NB4 (cell line): Measurements from ENCODE around the gene ZC3H12A.

ENCODE experiments used
- DNase-seq: peaks from one replicate; pipeline ENCODE4 v3.0.0; 2010; ENCODE audit warnings: low read depth
- H3K4me3 ChIP-seq: one replicate; pipeline ENCODE4 v1.5.1; 2011; ENCODE audit warnings: mild to moderate bottlenecking, low read depth, low read length, moderate library complexity
- CTCF ChIP-seq: IDR thresholded peaks from one replicate; pipeline ENCODE4 v1.5.1; 2012; ENCODE audit warnings: low read depth, low read length
- MAX ChIP-seq: IDR thresholded peaks from 2 replicates; pipeline ENCODE4 v1.6.1; 2011; ENCODE audit warnings: low read depth, low read length
- MYC ChIP-seq: IDR thresholded peaks from 2 replicates; pipeline ENCODE4 v1.6.1; 2011; ENCODE audit warnings: low read depth, low read length
- POLR2A ChIP-seq: IDR thresholded peaks from 2 replicates; pipeline ENCODE4 v1.6.1; 2011; ENCODE audit warnings: mild to moderate bottlenecking; ENCODE audit not compliant: insufficient read length; ENCODE audit errors: extremely low read depth

Gene ZC3H12A

GRCh38 chr1:37474046-37474696 lies at the start of gene ZC3H12A:
Gene ZC3H12A (plus strand): TSS chr1:37474580. CDS start chr1:37475497, 917 bp downstream.
- DNase-seq, result peak; percentile 93
- H3K4me3 ChIP-seq, result peak within 1 kb of the TSS; percentile 90
- TF ChIP-seq CTCF, result no peak
- peak; percentile 92 for TF ChIP-seq POLR2A
- peak; percentile 75 for TF ChIP-seq MAX
- TF ChIP-seq MYC, result peak; percentile 69; the same call in 1 of the 2 replicates

GRCh38 chr1:37425221-37425620 lies 49.2 kb upstream of the ZC3H12A start:
- no peak for TF ChIP-seq MAX
- no peak for DNase-seq
- no peak overlapping the region for H3K4me3 ChIP-seq

- no peak overlapping the region for H3K4me3 ChIP-seq
- no peak for DNase-seq
- TF ChIP-seq POLR2A, result no peak
- no peak for TF ChIP-seq CTCF
- no peak for TF ChIP-seq MYC
- no peak for TF ChIP-seq MAX
Measured at GRCh38 chr1:37429029-37429428, 45.4 kb upstream of the ZC3H12A start.

- no peak for DNase-seq
- no peak overlapping the region for H3K4me3 ChIP-seq
- TF ChIP-seq MYC, result no peak
Measured at GRCh38 chr1:37430103-37430985, 44.0 kb upstream of the ZC3H12A start.

- no peak for DNase-seq
- H3K4me3 ChIP-seq, result no peak overlapping the region
- TF ChIP-seq MAX (no peak), MYC (no peak), CTCF (no peak), POLR2A (no peak)
Measured at GRCh38 chr1:37432716-37433115, 41.7 kb upstream of the ZC3H12A start.

- DNase-seq, result no peak
- no peak overlapping the region for H3K4me3 ChIP-seq
- TF ChIP-seq CTCF (no peak), MYC (no peak)
Measured at GRCh38 chr1:37433171-37433570, 41.2 kb upstream of the ZC3H12A start.
